ENCODE data around the gene NPPB. TPM values are rescaled to one million over a fixed set of nuclear protein-coding genes. Genes with fewer than 3 reads are reported as not detected.

Gene NPPB
- total RNA-seq, 2 donors from 2014 or later, result not detected

DNA sequence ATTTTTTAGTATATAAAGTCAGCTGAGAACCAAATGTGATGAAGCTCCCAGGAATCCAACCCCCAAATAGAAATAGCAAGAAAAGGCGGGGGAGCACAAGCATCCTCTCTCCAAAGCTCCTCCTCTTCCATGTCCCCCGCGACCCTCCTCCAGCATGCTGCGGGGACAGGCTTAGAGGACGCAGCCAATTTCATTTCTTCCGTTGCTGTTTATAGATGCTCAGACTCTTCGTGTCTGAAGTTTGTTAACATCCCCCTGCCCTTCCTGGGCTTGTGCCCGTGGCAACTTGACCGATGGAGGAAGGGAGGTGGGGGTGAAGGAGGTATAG, 10.4 kb downstream of the NPPB start:
- DNase-seq (ENCODE audit: low spot score), result no peak
- H3K27me3 ChIP-seq (replicated peaks; ENCODE audit: insufficient read depth), result no peaks in the 10 kb centered on the region
- H3K4me1 ChIP-seq (replicated peaks), result no peaks in the 10 kb centered on the region
- no peaks in the 10 kb centered on the region for H3K9me3 ChIP-seq
- no peak overlapping the region for H3K27ac ChIP-seq
- H3K4me3 ChIP-seq, result no peak overlapping the region
- intact Hi-C loops (cut with DNase I), result no loop called here
- whole genome bisulfite sequencing, result 73% methylated on average over 9 of the region's 9 CpGs
- no peaks in the 10 kb centered on the region for H3K36me3 ChIP-seq
- TF ChIP-seq POLR2AphosphoS5 (IDR thresholded peaks at IDR 0.05), result no peak
- TF ChIP-seq POLR2A (IDR thresholded peaks at IDR 0.05), result no peak
- no peak for TF ChIP-seq CTCF (IDR thresholded peaks at IDR 0.05)

DNA sequence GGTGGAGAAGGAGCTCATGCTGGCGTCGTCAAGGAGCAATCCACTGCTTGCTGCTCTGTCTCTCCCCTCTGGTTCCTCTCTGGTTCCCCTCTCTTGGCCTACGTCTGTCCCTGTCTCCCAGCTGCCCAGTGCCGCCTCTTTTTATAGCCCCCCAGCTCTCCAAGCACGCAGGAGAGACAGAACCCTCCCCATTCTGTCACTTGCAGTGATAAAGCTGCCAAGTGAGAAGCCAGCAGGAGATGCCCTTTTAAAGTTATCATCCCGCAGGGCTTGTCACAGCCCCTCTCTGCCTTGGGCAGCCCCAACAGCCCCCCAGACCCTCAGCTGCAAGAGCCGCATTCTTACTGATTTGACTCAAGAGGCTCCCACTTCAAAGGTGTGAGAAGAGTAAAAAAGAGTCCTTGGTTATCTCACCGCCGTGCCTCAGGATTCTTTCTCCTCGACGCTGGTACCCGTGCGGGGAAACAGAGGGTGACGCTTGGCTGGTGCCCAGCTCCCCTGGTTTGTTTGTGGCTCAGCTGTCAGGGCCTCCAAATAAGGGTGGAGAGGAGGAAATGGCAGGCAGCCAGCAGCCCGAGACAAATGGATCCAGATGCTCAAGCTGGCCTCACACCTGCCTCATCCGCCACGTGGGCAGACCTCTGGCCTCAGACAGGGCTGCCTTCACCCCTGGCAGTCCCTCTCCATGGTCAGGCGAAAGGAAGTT, 10.9 kb downstream of the NPPB start, which contains the start of gene NPPA:
TSS of gene NPPA (minus strand) at position 117 of the 706 bp plus-strand sequence. CDS start at position 18, 99 bp downstream.
- Histone ChIP-seq H3K4me1 (replicated peaks) (no peaks in the 10 kb centered on the region), H3K36me3 (no peaks in the 10 kb centered on the region), H3K9me3 (no peaks in the 10 kb centered on the region), H3K27ac (no peak within 1 kb of the TSS), H3K4me3 (no peak within 1 kb of the TSS), H3K27me3 (replicated peaks; ENCODE audit: insufficient read depth) (no peaks in the 10 kb centered on the region)
- DNase-seq (ENCODE audit: low spot score), result no peak
- 57% methylated on average over 18 of the region's 18 CpGs for WGBS
- intact Hi-C loops (cut with DNase I), result no loop called here
- TF ChIP-seq CTCF (IDR thresholded peaks at IDR 0.05) (no peak), POLR2AphosphoS5 (IDR thresholded peaks at IDR 0.05) (no peak), POLR2A (IDR thresholded peaks at IDR 0.05) (no peak)

GRCh38 chr1:11845641-11846335, 13.0 kb downstream of the NPPB start:
- H3K4me3 ChIP-seq, result no peak overlapping the region
- no peaks in the 10 kb centered on the region for H3K4me1 ChIP-seq (replicated peaks)
- H3K9me3 ChIP-seq, result no peaks in the 10 kb centered on the region
- H3K27me3 ChIP-seq (replicated peaks; ENCODE audit: insufficient read depth), result no peaks in the 10 kb centered on the region
- 38% methylated on average over 5 of the region's 5 CpGs for WGBS
- TF ChIP-seq POLR2AphosphoS5 (IDR thresholded peaks at IDR 0.05) (no peak), CTCF (IDR thresholded peaks at IDR 0.05) (no peak), POLR2A (IDR thresholded peaks at IDR 0.05) (no peak)
- no peak overlapping the region for H3K27ac ChIP-seq
- intact Hi-C loops (cut with DNase I), result no loop called here
- DNase-seq (ENCODE audit: low spot score), result no peak
- H3K36me3 ChIP-seq, result peaks cover 7 to 9% of the 10 kb centered on the region in 2 donors

GRCh38 chr1:11842154-11843041, 16.3 kb downstream of the NPPB start:
- Histone ChIP-seq H3K4me3 (no peak overlapping the region), H3K4me1 (replicated peaks) (no peaks in the 10 kb centered on the region), H3K27ac (no peak overlapping the region), H3K36me3 (peaks cover 12 to 28% of the 10 kb centered on the region in 2 donors), H3K9me3 (no peaks in the 10 kb centered on the region), H3K27me3 (replicated peaks; ENCODE audit: insufficient read depth) (no peaks in the 10 kb centered on the region)
- no peak for DNase-seq (ENCODE audit: low spot score)
- TF ChIP-seq CTCF (IDR thresholded peaks at IDR 0.05), result no peak
- no peak for TF ChIP-seq POLR2AphosphoS5 (IDR thresholded peaks at IDR 0.05)
- TF ChIP-seq POLR2A (IDR thresholded peaks at IDR 0.05), result no peak
- WGBS, result 63% methylated on average over 19 of the region's 19 CpGs
- intact Hi-C loops (cut with DNase I), result loop anchor here (5.0 kb wide), 1 partner anchor 125 kb away; no protein-coding TSS in a partner anchor

Data from prostate gland (tissue), 2 donors.